Mucosa of stomach (tissue), 1 donor: Measurements from ENCODE around the gene HGFAC.

Source experiments
- H3K27me3 ChIP-seq: one replicate; pipeline ENCODE4 v1.7.0; 2013; ENCODE audit warnings: mild to moderate bottlenecking, low read length; ENCODE audit not compliant: control insufficient read depth, insufficient read depth
- H3K36me3 ChIP-seq: one replicate; pipeline ENCODE4 v1.7.0; 2013; ENCODE audit warnings: low read length; ENCODE audit not compliant: control insufficient read depth, insufficient read depth
- H3K4me1 ChIP-seq: one replicate; pipeline ENCODE4 v1.7.0; 2013; ENCODE audit warnings: mild to moderate bottlenecking, low read length; ENCODE audit not compliant: control insufficient read depth, insufficient read depth
- H3K4me3 ChIP-seq: one replicate; pipeline ENCODE4 v1.7.0; 2013; ENCODE audit warnings: low read length
- H3K9ac ChIP-seq: one replicate; pipeline ENCODE4 v1.7.0; 2013; ENCODE audit warnings: mild to moderate bottlenecking, low read length, moderate library complexity
- H3K9me3 ChIP-seq: one replicate; pipeline ENCODE4 v1.7.0; 2013; ENCODE audit warnings: mild to moderate bottlenecking, low read length, moderate library complexity; ENCODE audit not compliant: control insufficient read depth
- donor health status: Pancreatic carcinoma.

The HGFAC gene

DNA sequence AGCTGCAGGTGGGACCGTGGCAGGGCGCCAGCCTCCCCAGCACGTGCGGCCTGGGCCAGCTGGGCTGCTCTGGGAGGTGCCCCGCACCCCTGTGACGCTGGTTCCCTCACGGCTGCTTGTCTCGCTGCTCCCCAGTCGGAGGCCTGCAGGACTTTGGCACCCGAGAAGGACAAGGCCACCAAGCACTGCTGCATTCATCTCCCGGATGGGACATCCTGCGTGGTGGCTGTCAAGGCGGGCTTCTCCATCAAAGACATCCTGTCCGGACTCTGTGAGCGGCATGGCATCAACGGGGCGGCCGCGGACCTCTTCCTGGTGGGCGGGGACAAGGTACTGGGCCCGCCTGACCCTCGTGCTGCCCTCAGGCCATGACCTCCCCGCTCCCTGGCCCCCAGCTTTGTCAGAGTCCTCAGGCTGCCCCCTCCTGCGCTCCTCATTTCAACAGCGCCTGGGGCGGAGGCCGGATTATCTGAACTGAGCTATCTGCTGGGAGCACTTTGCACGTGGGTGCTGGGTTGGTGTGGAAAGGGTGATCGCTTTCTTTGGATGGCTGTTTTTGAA lies 19.4 kb upstream of the HGFAC start:
- no peak overlapping the region for H3K9ac ChIP-seq
- H3K4me1 ChIP-seq = no peaks in the 10 kb centered on the region
- H3K27me3 ChIP-seq = no peaks in the 10 kb centered on the region
- no peaks in the 10 kb centered on the region for H3K36me3 ChIP-seq
- H3K9me3 ChIP-seq = no peaks in the 10 kb centered on the region
- no peak overlapping the region for H3K4me3 ChIP-seq

DNA sequence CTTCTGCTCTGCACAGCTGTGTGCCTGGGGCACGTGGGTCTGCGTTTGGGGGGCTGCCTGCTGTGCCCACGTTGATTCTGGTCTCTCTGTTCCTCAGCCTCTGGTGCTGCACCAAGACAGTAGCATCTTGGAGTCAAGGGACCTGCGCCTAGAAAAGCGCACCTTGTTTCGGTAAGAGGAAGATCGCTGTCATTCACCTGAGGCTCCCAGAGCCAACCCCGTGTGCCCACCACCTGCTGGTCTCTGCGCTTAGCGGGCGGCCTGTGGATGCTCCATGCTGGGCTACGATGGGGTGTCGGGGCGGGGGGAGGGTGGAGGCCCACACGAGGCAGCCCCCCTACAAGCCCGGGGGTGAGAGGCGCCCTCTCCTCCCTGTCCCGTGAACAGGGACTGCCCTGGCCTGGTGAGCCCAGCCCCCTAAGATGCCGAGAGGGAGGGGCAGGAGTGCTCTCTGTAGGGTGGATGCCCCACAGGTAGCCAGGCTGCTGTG lies 18.9 kb upstream of the HGFAC start:
- Histone ChIP-seq H3K27me3 (no peaks in the 10 kb centered on the region), H3K9me3 (no peaks in the 10 kb centered on the region), H3K9ac (no peak overlapping the region), H3K4me1 (no peaks in the 10 kb centered on the region), H3K36me3 (no peaks in the 10 kb centered on the region), H3K4me3 (no peak overlapping the region)

DNA sequence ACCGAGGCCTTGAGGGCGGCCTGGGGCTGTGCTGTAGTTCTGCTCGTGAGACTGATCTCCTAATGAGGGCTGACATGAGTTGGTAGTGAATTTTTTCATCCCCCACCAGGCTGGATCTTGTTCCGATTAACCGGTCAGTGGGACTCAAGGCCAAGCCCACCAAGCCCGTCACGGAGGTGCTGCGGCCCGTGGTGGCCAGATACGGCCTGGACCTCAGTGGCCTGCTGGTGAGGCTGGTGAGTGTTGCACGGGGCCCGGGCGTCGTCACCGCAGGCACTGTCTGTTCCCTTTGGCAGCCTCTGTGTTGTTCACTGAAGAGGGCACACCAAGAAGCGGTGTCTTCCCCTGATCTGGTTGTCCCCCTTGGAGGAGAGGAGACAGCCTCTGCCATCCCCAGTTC lies 18.4 kb upstream of the HGFAC start:
- Histone ChIP-seq H3K9ac (no peak overlapping the region), H3K27me3 (no peaks in the 10 kb centered on the region), H3K4me3 (no peak overlapping the region), H3K36me3 (no peaks in the 10 kb centered on the region), H3K4me1 (no peaks in the 10 kb centered on the region), H3K9me3 (no peaks in the 10 kb centered on the region)

DNA sequence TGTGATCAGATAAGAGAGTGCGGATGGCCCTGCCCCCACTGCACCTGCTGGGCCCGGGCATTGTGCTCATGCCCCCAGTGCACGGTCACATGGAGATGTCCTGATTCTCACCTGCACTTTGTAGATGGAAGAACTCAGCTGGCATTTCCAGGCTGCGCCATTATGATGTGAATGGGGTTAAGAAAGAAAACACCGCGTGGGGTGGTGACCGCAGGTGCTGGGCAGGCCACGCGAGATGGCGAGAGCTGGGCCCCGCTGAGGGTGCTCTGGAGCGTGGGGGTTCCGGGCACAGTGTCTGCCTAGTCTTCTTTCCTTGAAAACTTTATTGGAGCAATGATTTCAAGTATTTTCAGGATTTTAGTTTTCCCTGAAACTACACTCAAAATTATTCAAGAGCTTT lies 17.8 kb upstream of the HGFAC start:
- no peaks in the 10 kb centered on the region for H3K4me1 ChIP-seq
- no peak overlapping the region for H3K9ac ChIP-seq
- no peak overlapping the region for H3K4me3 ChIP-seq
- no peaks in the 10 kb centered on the region for H3K27me3 ChIP-seq
- H3K9me3 ChIP-seq = no peaks in the 10 kb centered on the region
- no peaks in the 10 kb centered on the region for H3K36me3 ChIP-seq

DNA sequence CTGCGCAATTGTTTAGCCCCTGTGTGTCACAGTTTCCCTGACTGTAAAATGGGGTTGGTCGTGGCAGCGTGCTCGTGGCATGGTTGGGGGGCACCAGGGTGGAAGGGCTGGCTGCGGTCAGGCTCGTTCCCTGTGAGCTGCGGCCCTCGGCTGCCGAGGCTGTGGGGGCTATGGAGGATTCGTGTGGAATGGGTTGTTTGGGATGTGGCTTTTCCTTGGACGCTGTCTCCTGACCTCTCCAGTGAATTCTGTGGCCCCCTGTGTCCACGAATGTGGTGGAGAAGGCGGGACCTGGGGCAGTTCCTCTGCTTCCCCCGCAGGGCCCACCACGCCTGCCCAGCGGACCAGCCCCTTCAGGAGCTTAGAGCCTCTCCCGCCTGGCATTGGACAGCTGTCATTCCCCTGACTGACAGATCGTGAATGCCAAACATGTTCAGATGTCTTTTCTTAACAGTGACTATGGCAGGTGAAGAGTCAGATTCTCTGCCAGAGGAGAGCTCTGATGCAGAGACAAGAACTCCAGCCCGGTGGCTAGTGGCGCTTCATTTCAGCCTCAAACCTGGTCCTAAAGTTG lies 17.2 kb upstream of the HGFAC start:
- H3K4me3 ChIP-seq = no peak overlapping the region
- no peaks in the 10 kb centered on the region for H3K9me3 ChIP-seq
- H3K4me1 ChIP-seq = no peaks in the 10 kb centered on the region
- no peaks in the 10 kb centered on the region for H3K36me3 ChIP-seq
- no peaks in the 10 kb centered on the region for H3K27me3 ChIP-seq
- no peak overlapping the region for H3K9ac ChIP-seq

DNA sequence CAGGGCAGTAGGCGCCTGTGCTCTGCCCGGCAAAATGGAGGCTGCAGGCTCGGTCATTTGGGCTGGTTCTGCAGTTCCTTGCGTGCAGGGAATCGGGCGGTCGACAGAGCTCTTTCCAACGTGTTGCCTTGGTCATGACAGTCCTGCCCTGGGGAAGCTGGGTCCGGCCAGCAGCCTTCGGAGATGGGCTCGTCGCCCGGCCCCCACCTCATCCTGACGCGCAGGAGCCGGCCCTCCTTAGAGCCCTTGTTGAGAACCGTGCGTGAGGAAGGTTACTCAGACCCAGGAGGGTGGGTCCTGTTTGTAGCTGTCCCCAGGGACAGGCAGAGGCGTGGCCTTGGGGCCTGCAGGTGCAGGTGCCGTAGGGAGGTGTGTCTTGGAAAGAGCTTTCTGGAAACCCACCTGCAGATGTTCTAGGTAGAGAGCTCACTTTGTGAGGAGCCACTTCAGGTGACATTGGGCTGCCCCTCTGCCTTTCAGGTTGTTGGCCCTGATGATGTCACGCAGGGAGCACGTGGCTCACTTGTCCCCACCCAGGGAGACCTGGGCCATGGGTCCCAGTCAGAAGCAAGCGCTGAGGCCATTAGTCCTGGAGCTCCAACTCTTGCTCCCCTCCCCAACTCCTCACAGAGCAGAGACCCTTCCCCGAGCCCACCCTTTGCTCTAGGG lies 15.2 kb upstream of the HGFAC start:
- no peaks in the 10 kb centered on the region for H3K27me3 ChIP-seq
- H3K4me3 ChIP-seq = no peak overlapping the region
- H3K9ac ChIP-seq = no peak overlapping the region
- no peaks in the 10 kb centered on the region for H3K9me3 ChIP-seq
- no peaks in the 10 kb centered on the region for H3K36me3 ChIP-seq
- no peaks in the 10 kb centered on the region for H3K4me1 ChIP-seq

DNA sequence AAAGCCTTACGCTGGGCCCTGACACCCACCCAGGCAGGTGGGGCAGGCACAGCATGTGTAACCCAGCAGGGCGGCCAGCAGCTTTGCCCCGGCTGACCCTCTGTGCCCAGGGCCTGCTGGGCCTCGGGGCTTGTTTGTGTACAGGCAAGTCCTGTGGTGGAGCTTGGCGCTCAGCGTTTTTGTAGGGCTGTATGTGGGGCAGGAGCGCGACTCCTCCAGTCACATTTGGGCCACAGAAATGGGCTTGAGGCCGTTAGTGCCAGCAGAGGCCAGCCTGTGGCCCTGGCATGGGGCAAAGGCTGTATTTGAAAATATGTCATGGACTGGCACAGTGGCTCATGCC lies 14.7 kb upstream of the HGFAC start:
- no peak overlapping the region for H3K9ac ChIP-seq
- no peaks in the 10 kb centered on the region for H3K9me3 ChIP-seq
- H3K4me3 ChIP-seq = no peak overlapping the region
- no peaks in the 10 kb centered on the region for H3K27me3 ChIP-seq
- no peaks in the 10 kb centered on the region for H3K4me1 ChIP-seq
- no peaks in the 10 kb centered on the region for H3K36me3 ChIP-seq

DNA sequence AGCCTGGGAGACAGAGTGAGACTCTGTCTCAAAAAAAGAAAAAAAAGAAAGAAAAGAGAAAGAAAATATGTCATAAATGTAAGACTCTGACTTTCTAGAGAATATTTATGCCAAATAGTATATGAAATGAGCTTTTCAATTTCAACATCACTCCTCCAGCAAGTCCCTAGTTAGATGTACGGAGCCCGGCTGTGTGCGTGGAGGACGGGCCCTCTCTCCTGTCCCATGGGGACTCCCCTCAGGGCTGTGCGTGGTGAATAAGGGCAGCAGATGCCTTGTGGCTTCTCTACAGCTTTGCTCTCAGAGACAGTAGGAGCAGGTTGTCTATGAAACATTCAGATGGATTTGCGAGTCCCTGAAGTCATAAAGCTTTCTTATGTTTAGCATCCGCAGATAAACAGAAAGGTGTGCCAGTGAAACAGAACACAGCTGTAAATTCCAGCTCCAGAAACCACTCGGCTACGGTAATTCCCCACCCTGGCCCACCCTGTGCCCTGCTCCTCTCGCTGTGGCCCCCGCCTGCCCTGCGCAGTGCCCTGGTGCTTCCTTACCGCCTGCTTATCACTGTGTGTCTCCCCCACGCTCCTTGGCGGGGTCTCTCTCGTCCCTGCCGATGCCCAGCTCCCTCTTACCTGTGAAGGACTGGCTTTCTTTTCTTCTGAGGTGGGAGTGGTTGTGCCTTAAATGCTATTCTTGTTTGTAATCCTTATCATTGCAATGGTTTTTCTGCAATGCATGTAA lies 13.9 kb upstream of the HGFAC start:
- H3K4me1 ChIP-seq = no peaks in the 10 kb centered on the region
- H3K4me3 ChIP-seq = no peak overlapping the region
- no peak overlapping the region for H3K9ac ChIP-seq
- H3K9me3 ChIP-seq = no peaks in the 10 kb centered on the region
- no peaks in the 10 kb centered on the region for H3K27me3 ChIP-seq
- H3K36me3 ChIP-seq = no peaks in the 10 kb centered on the region

DNA sequence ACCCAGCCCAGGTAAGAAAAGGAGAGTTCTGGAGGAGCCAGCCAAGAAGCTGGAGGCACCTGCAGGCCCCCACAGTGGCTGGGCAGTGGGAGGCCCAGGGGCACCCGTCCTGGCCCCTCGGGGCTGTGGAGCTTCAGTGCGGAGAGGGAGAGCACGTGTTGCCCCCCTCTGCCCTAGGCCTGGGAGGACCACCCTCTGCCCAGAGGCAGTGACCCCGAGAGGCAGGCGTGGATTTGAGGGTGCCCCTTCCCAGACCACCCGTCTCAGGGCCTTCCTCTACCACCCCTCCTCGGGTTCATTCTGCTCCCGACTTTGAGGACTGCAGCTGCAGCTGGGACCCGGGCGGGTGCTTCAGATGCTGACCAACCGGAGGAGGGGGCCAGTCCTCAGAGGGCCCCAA lies 12.1 kb upstream of the HGFAC start:
- H3K9ac ChIP-seq = no peak overlapping the region
- no peaks in the 10 kb centered on the region for H3K9me3 ChIP-seq
- H3K4me1 ChIP-seq = no peaks in the 10 kb centered on the region
- H3K4me3 ChIP-seq = no peak overlapping the region
- H3K27me3 ChIP-seq = no peaks in the 10 kb centered on the region
- no peaks in the 10 kb centered on the region for H3K36me3 ChIP-seq

DNA sequence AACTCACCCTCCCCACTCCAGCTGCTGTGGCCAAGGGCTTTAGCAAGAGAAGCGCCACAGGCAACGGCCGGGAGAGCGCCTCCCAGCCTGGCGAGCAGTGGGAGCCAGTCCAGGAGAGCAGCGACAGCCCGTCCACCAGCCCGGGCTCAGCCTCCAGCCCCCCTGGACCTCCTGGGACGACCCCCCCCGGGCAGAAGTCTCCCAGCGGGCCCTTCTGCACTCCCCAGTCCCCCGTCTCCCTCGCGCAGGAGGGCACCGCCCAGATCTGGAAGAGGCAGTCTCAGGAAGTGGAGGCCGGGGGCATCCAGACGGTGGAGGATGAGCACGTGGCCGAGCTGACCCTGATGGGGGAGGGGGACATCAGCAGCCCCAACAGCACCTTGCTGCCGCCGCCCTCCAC lies 11.2 kb upstream of the HGFAC start:
- Histone ChIP-seq H3K4me1 (no peaks in the 10 kb centered on the region), H3K36me3 (no peaks in the 10 kb centered on the region), H3K9me3 (no peaks in the 10 kb centered on the region), H3K9ac (no peak overlapping the region), H3K27me3 (no peaks in the 10 kb centered on the region), H3K4me3 (no peak overlapping the region)

DNA sequence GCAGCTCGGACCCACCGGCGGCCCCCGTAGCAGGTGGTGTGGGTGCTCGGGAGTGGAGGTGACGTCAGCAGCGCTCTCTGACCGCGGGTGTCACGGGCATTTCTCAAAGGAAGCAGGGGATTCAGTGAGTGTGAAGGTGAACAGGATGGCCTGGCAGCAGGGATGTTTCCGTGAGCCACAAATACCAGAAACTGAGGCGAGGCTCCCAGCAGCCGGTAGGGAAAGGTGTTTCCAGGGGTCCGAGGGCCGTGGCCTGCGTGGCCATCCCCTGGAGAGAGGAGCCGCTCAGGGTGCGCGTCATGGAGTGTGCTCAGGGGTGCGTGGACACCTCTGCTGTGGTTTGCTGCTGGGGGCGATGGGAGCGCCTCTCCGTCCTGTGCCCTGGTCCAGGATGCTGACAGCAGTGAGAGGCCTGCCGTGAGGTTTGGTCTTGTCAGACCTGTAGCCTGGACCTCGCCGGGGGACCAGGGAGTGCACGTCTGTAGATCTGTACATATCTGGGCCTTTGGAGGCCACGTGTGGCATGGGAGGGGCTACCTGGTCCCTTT lies 10.2 kb upstream of the HGFAC start:
- Histone ChIP-seq H3K4me1 (peaks cover 2% of the 10 kb centered on the region), H3K9me3 (no peaks in the 10 kb centered on the region), H3K27me3 (no peaks in the 10 kb centered on the region), H3K9ac (no peak overlapping the region), H3K36me3 (no peaks in the 10 kb centered on the region), H3K4me3 (no peak overlapping the region)

DNA sequence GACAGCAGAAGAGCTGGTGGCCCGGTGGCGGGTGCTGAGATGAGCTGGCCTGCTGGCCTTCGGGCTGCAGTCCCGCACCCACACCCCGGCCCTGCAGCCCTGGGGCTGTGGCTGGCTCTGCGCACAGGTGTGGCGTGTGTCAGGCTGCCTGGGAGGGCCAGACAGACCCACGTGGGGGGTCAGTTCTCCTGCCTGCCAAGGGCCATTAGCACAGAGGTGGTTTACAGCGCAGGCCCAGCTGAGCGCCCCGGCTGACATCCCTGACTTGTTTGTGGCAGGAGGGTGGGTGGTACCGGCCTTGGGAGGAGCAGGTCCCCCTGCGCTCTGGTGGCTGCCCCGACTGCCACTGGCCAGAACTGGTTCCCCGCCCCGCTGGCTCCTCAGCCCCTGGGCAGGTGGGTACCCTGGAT lies 9.4 kb upstream of the HGFAC start:
- no peaks in the 10 kb centered on the region for H3K36me3 ChIP-seq
- peaks cover 11% of the 10 kb centered on the region for H3K4me1 ChIP-seq
- H3K9ac ChIP-seq = no peak overlapping the region
- H3K9me3 ChIP-seq = no peaks in the 10 kb centered on the region
- no peaks in the 10 kb centered on the region for H3K27me3 ChIP-seq
- H3K4me3 ChIP-seq = no peak overlapping the region
